Fibroblast of mammary gland (primary cell): Measurements from ENCODE around the gene FNBP1.

Experiments used
- DNase-seq: peaks from one replicate; pipeline ENCODE4 v3.0.0-alpha.2; 2010; ENCODE audit warnings: low read depth
- H3K4me3 ChIP-seq: 2 replicates; pipeline ENCODE4 v1.5.1; 2011; ENCODE audit warnings: low read depth, mild to moderate bottlenecking, low read length, moderate library complexity; ENCODE audit not compliant: control insufficient read depth
- TF ChIP-seq, protein P1 (sequence below): conservative IDR thresholded peaks from 2 replicates; pipeline ENCODE4 v1.5.1; 2011; ENCODE audit warnings: low read depth, low read length, inconsistent platforms; ENCODE audit not compliant: control insufficient read depth, insufficient read depth

The FNBP1 gene

DNA sequence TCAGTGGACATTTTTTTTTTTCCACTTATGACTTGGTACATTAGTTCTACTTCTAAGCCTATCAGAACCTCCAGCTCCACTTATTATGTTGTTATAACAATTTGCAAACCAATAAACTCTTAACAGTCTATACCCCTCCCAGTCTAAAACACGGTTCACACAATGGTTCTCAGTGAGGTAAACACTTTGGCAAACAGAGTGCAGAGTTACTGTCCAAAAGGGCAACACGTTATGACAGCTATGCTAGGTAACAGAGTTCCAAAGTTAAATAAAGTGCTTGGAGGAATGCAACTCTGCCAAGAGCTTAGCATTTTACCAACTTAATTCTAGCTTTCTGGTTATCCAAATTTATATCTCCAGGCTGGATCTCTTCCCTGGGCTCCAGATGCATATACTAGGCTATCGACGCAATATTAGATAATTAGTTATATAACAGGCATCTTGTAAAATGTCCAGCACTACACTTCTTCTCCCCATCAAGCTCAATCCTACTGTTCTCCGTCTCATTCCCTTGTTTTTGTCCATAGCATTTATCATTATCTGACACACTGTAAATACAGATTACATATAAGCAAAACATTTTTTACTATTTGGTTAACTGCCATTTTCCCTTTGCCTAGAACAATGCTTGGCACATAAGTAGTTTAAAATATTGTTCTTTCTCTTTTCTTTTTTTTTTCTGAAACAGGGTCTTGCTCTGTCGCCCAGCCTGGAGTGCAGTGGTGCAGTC, 14.3 kb downstream of the FNBP1 start:
- TF ChIP-seq, protein P1, sequence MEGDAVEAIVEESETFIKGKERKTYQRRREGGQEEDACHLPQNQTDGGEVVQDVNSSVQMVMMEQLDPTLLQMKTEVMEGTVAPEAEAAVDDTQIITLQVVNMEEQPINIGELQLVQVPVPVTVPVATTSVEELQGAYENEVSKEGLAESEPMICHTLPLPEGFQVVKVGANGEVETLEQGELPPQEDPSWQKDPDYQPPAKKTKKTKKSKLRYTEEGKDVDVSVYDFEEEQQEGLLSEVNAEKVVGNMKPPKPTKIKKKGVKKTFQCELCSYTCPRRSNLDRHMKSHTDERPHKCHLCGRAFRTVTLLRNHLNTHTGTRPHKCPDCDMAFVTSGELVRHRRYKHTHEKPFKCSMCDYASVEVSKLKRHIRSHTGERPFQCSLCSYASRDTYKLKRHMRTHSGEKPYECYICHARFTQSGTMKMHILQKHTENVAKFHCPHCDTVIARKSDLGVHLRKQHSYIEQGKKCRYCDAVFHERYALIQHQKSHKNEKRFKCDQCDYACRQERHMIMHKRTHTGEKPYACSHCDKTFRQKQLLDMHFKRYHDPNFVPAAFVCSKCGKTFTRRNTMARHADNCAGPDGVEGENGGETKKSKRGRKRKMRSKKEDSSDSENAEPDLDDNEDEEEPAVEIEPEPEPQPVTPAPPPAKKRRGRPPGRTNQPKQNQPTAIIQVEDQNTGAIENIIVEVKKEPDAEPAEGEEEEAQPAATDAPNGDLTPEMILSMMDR = no peak
- H3K4me3 ChIP-seq = no peak overlapping the region
- DNase-seq = no peak

DNA sequence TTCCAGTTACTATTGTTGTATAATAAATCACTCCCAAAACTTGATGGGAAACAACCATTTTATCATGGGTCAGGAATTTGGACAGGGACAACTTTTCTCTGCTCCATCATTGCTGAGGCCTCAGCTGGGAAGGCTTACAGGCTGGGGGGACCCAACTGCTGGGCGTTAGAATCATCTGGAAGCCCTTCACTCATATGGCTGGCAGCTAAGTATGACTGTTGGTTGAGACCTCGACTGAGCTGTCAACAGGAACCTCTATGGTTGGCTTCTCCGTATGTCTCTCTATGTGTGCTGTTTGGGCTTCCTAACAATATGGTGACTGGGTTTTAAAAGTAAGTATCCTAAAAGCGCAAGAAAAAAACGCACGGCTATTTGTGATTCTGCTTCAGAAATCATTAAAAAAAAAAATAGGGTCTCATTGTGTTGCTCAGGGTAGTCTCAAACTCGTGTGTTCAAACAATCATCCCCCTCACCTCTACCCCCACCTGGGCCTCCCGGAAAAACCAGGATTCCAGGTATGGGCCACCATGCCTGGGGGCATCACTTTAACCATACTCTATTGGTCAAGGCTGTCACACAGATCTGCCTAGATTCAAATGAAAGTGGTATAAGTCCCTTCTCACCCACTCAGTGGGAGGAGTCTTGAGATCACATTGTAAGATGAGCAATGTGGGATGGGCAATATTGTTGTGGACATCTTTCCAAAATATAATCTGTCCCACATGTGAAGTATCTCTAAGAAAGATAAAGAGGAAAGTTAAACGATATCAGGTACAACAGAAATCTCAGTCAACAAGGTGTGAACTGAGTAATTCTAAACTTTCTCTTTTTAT, 15.2 kb downstream of the FNBP1 start:
- no peak overlapping the region for H3K4me3 ChIP-seq
- TF ChIP-seq, protein P1 = no peak
- DNase-seq = peak; percentile 59

DNA sequence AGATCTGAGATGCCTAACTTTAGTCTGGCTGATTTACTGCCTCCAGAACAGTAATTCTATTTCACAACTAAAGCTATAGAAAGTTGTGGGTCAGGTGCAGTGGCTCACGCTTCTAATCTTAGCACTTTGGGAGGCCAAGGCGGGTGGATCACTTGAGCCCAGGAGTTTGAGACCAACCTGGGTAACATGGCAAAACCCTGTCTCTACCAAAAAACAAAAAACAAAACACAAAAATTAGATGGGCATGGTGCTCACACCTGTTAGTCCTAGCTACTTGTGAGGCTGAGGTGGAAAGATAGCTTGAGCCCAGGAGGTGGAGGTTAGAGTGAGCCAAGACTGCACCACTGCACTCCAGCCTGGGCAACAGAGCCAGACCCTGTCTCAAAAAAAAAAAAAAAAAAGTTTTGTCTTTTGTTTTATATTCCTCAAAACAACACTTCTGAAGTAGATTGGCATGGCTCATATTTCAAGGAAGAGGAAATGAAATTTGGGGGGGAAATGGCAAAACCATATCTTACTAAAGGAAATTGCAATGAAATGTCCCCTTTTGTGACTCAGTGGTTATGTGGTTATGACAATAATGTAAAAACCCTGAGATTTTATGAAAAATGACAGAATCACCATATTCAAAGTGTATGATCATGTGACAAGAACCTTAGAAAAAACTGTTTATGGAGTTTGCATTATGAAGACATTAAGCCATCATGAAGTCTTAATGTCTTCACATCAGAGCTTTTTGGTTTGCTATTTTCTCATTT, 16.2 kb downstream of the FNBP1 start:
- DNase-seq = no peak
- TF ChIP-seq, protein P1 = no peak
- no peak overlapping the region for H3K4me3 ChIP-seq

DNA sequence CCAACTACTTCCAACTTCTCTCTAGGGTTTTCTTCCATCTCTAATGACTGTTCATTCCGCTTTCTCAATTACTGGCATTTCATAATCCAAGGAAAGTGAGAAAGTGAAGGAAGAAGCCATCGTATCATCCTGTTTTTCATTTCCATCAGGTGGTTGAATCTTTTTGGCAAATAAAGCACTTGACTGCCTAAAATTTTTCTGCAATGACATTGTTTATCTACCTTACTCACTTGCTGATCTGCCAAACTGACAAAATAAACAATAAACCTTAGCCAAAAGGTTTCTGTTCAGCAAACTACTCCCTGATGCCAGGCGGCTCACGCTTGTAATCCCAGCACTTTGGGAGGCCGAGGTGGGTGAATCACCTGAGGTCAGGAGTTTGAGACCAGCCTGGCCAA, 18.4 kb downstream of the FNBP1 start:
- peak; percentile 46 for DNase-seq
- TF ChIP-seq, protein P1 = no peak
- H3K4me3 ChIP-seq = no peak overlapping the region

DNA sequence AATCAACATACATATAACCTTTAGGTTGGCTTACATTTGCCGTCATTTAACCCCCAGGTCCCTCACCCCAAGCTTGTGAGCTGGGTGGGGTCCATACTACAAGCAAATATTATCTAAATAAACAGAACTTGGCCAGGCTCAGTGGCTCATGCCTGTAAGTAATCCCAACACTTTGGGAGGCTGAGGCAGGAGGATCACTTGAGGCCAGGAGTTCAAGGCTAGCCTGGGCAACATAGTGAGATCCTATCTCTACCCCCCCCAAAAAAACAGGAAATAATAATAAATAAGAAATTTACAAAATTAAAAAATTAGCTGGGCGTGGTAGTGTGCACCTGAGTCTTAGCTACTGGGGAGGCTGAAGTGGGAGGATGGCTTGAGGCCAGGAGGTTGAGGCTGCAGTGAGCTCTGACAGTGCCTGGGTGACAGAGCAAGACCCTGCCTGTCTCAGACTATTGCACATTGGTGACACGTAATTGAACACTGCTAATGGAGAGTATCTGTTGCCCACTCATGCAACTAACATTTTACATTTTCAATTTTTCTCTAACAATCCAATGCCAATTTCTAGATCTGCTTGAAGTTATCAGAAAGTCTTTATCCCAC, 18.9 kb downstream of the FNBP1 start:
- TF ChIP-seq, protein P1 = no peak
- DNase-seq = no peak
- no peak overlapping the region for H3K4me3 ChIP-seq

DNA sequence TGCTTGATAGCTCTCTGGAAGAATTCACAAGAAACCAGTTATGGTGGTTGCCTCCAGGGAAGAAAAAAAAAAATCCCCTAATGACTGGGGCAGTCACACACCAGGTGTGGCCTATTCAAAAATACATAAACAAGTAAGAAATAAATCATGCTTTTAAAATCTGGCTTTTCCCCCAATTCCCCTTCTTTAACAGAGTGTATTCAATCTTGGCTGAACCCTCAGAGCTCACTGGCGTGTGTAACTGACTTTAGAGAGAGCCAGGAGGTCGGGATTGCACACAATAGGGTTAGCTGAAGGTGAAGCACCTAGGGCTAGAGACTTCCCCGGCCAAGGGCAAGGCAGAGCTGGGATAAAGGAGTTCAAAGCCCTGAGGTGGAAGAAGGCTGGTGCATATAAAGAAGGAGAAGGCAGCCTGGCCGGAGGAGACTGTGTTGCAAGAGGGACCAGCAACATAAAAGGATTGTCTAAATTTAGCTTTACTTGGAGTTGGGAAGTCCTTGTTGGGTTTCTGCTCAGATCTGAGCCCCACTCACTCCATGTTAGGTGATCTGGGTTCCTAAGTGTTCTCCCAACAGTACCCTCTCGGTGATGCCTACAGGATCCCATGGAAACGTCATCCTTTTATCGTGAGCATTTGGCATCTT, 19.7 kb downstream of the FNBP1 start:
- TF ChIP-seq, protein P1 = no peak
- H3K4me3 ChIP-seq = no peak overlapping the region
- DNase-seq = no peak
